IPS DF 19.7 (cell line): Measurements from ENCODE around the gene RPP30.

ENCODE experiments used
- DNase-seq: peaks from one replicate; pipeline ENCODE4 v3.0.0-alpha.2; 2013; ENCODE audit warnings: low read depth, low spot score

RPP30 gene

DNA sequence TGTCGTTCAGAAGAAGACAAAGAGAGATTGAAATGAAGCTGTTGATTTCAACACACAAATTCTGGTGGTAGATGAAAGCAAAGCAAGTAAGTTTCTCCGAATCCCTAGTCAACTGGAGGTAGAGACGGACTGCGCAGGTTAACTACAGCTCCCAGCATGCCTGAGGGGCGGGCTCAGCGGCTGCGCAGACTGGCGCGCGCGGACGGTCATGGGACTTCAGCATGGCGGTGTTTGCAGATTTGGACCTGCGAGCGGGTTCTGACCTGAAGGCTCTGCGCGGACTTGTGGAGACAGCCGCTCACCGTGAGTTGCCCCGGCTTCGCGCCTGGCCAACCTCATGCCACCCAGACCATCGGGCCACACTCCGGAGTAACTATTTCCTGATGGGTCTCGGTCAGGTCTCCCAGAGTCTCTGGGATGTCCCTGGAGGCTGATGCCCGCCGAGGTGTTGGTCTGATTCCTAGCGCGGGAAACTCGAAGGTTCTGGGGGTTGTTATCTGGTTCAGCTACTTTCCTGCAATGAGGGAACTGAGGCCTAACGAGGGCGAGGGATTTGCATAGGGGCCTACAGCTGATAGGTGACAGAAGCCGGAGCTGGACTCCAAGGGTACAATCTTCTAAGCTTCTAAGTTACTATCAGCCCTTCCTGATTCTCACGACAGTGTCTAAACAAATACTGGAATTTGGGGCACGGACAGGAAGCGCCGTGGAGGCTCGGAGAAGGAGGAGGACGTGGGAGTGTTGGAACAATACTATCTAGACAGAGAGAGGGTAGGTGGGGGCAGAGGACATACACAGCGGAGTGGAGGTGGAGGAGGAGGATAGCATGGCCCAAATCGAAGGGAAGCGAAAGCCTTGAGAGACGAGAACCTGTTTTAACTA, at the start of gene RPP30:
Gene RPP30, plus strand, starts transcription at position 209 of the 882 bp plus-strand sequence. Its CDS starts 13 bp downstream, at position 222.
- DNase-seq: peak; percentile 54

DNA sequence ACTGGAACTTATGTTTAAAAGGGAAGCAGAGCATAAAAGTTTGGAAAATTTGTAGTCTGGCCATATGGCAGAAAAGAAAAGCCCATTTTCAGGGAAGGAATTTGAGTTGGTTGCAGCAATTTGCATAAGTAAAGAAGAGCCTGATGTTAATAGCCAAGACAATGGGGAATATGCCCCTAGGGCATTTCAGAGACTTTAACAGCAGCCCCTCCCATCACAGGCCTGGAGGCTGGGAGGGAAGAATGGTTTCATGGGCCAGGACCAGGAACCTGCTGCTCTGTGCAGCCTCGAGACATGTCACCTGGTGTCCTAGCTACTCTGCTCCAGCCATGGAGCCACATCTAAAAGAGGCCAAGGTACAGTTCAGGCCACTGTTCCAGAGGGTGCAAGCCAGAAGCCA, 49.3 kb upstream of the RPP30 start:
- DNase-seq: peak; percentile 28

DNA sequence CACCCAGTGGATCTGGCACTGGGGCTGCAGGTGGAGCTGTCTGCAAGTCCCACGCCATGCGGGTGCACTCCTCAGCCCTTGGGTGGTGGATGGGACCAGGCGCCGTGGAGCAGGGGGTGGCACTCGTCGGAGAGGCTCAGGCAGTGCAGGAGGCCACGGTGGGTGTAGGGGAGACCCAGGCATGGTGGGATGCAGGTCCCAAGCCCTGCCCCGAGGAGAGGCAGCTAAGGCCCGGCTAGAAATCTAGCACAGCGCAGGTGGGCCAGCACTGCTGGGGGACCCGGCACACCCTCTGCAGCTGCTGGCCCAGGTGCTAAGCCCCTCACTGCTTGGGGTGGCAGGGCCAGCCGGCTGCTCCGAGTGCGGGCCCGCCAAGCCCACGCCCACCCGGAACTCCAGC, 39.7 kb upstream of the RPP30 start:
- no peak for DNase-seq

DNA sequence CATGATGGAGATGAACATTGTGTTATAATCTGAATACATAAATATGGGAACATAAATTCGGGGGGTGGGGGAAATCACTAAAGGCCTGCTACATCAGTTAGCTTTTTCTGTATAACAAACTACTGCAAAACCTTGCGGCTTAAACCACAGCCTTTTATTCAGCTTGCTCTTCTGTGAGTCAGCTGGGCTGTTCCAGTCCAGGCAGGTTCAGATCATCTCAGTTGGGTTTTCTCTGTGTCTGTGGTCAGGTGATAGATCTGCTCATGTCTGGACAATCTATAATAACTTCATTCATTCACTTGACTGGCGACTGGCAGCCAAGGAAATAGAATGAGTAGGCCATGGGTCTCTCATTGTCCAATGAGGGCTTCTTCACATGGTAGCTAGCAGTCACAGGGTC, 37.4 kb upstream of the RPP30 start:
- no peak for DNase-seq

DNA sequence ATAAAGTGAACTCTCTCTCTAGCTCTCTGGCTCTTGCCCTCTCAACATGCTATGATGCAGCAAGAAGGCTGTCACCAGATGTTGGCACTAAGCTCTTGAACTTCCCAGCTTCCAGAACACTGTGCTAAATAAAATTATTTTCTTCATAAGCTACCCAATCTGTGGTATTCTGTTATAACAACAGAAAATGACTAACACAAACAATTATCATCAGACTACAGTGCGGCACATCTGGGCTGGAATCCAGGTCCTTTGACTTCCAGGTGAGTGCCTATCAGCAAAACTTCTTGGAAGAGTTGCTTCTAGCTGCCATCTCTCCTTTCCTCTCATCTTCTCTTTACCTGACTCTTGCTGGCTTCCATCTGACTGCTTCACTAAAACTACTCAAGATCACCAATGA, 34.3 kb upstream of the RPP30 start:
- no peak for DNase-seq

DNA sequence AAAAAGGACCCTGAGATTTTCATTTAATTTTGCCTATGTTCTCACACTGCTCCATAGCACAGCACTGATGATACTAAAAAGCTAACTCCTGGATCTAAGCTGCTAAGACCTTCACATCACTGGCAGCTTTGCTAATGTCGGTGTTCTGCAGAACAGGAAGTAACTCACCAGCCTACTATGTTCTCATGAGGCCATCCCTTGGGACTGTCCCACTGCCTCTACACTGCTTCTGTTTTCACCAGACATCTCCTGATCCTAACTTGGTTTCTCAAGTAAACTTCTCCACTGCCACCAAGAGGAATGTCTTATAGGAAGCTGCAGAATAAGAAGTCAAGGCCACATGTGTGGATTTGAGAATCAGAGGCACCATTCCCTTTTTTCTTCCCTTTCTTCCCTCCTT, 29.0 kb upstream of the RPP30 start:
- DNase-seq: no peak

DNA sequence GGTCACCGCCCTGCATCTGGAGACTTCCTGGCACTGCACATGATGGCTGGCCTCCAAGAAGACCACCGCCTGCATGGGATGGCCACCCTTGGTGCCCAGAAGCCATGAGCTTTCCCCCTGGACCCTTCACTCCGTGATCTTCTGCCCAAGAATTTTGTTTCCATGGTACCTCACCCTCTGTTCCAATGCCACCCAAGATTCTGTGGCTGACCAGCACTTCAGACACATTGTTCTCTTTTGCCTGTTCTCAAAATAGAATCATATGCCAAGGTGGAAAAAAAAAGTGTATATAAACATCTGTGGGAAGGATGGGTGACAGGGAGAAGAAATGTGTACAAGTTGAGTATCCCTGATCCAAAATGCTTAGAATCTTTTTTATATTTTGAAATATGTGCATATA, 26.0 kb upstream of the RPP30 start:
- no peak for DNase-seq

DNA sequence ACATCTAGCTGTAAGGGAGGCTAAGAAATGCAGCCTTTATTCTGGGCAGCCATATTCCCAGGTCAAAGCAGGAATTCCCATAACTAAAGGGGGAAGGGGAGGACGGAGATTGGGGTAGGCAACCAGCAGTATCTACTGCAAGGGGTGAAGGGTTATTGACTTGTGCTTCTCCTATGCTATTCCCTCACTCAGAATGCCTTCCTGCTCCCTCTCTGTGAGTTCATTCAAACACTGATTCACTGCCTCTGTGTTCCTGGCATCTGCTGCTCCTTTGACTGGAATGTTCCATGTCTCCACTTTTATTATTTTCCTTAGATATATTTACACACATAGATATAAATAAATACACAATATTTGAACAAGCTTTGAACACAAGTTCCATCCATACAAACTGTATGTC, 25.0 kb upstream of the RPP30 start:
- no peak for DNase-seq

DNA sequence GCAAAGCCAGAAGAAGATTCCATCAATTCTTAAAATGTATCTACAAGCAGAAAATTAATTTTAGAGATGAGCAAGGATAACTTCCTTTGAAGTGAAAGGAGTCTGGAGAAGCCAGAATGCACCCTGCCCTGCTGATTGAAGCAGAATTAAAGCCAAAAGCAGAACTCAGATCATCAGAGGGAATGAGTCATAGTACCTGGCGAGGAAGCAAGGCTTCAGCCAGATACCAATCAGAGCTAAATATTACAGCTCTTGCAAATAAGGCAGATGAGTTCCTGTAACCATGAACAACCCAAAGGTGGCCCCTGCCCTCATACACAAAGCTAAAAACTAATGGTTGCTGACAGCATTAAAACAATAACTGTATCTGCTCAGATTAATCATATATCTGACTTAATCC, 24.3 kb upstream of the RPP30 start:
- no peak for DNase-seq

DNA sequence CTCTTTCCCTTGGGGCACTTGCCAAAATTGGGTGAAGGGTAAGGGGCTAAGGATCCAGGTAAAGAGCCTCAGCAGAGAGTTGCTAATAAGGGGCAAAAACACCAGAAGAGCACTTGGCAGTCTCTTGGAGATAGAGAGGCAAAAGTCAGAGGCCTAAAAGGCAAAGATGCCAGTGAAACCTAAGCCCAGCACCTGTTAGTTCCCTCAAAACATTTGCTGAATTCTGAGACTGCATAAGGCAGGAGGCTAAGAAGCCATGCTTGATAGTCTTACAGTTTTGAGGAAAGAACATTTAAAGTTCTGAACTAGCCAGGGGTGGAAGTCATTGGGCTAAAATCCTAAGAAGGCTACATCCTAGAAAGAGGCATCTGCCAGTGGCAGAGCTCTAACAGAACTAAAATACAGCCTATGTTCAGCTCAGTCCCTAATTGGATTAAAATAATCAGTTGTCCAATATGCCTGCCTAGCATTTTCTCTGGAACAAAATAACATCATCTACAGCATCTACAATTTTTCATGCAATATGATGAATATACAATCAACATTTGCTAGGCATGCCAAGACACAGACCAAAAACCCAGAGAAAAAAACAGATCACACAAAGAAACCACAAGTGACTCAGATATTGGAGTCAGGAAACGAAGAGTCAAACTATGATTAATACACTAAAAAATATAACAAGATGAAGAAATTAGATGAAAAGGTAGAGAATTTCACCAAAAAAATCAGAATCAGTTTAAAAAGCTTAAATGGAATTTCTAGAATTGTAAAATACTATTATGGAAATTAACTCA, 21.6 kb upstream of the RPP30 start:
- no peak for DNase-seq

DNA sequence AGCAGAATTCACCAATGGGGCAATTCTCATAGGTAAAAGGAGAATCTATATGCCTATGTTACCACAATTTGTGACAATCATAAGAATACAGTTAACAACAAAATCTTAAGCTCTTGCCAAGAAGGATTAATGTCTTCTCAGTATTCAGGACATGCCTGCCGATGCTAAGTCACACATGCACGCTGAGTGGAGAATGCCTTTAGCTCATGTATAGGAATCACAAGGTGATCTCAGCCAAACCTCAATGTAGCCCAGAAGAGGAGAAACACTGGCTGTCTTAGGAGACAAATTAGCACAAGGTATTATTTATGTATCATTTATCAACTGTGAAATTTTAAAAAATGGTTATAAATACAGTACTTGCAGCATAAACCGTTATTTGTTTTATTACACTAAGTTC, 16.6 kb upstream of the RPP30 start:
- no peak for DNase-seq

DNA sequence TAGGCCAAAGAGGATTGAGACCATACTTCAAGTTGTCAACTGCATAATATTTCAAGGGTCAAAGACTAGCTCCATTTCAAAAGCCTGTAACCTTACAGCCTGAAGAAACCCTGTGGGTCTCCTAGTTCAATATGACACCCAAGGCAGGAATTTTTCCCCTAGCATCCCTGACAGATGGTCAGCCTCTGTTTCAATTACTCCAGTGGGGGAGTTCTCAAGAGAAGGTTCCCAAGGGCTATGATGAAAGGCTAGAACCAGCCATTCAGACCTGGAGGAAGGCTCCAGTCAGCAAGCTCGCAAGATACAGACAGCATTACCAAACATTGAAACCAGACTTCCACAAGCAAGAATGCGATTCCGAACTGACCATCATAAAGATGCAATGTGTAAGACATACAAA, 15.5 kb upstream of the RPP30 start:
- DNase-seq: no peak

DNA sequence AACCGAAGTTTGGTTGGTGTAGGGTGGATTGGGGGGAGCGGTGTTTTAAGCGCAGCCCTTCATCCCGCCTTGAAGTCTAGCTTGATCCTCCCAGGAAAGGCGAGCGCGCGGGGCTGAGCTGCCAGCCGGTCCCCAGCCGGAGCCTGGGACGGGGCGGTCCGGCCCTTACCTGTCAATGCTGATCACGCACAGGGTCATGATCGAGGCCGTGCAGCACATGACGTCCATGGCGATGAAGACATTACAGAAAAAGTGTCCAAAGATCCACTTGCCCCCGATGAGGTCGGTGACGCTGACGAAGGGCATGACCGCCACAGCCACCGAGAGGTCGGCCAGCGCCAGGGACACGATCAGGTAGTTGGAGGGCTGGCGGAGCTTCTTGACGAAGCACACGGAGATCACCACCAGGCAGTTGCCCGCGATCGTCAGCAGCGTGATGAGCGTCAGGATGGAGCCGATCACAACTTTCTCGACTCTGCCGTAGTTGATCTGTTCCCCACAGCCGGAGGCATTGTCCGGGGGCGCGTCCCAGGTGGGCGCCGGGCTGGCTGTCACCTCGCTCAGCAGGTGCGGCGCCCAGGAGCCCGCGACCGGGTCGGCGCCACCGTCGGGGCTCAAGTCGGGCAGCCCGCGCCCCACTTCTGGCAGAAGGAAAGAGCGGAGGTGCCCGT, 14.7 kb upstream of the RPP30 start:
- DNase-seq: no peak

DNA sequence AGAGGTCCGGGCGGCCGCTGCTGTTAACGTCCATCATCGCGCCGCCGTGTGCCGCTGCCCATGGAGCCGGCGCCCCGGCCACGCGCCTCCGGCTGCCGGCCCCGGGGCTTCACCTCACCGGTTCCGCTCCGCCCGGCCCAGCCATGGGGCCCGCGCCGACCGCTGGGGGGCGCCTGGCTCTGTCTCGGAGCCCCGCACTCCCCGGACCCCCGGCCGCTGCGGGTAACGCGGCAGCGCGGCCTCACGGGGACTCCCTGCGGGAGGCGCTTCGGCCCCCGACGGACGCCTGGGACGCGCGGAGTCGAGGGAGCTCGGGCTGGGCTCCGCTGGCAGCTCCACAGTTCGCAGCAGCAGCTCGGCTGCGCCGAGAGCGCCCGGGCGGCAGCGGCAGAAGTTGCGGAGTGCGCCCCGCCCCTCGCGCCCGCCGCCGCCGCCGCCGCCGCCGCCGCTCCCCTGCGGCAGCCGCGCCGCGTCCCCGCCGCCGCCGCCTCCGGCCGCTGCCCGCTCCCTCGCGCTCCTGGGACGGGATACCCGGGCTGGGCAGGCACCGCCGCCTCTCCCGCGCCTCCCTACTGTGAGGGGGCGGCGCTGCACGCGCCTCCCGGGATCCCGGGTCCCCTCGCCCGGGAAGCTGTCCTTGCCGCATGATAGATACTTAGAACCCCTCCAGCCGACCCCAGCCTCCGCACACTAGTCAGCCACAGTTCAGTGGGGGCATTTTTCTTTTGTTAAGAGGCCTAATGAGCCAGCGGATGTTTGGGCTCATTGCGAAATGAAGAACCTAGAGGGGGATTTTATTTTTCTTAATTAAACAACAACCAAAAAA, 13.9 kb upstream of the RPP30 start, which contains the start of gene HTR7:
Gene HTR7, minus strand, starts transcription at position 405 of the 826 bp plus-strand sequence. Its CDS starts 368 bp downstream, at position 37.
- DNase-seq: no peak

DNA sequence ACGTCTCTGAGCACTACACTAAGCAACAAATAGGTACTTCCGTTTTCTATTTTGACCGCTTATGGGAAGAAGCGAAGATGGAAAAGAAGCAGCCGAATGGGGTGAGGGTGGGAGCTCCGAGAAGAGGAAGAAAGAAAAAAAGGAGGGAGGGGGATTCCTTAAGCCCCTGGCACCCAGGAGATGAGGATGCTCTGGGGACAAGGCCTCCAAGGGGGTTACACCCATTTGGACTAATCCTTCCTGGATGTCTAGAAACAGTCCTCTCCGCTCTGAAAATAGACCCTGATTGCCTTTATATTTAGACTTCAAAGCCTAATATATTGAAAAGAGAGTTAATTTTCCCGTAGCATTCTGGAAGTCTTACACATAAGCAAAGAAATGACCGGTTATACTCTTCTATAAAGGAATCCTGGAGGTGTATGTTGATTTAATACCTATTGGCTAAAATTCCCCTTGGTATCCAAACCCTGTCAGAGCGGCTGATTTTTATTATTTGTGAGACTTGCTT, 13.3 kb upstream of the RPP30 start:
- DNase-seq: no peak

DNA sequence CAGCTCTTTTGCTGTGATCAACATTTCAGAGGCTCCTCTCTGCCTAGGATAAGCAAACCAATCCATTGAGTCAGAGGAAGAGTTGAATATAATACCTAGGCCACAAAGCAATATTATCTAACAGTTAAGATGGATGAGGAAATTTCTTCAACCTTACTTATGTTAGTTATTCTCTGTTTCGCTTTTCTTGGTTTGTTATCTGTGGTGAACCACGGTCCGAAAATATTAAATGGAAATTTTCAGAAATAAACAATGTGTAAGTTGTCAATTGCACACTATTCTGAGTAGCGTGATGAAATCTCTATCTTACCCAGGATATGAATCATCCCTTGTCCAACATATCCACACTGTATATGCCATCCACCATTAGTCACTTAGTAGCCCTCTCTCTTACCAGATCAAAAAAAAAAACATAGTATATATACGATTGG, 12.4 kb upstream of the RPP30 start:
- no peak for DNase-seq

DNA sequence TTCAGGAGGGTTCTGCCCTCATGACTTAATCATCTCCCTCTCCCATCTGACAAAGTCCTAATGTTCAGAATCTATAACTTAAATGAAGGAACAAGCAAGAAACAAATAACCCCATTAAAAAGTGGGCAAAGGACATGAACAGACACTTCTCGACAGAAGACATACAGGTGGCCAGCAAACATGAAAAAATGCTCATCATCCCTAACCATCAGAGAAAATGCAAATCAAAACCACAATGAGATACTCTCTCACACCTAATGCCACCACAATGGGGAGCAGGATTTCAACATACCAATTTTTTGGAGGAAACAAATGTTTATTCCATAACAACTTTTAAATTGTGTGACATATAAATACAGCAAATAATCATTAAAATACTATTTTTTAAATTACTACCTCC, 11.0 kb upstream of the RPP30 start:
- DNase-seq: no peak

DNA sequence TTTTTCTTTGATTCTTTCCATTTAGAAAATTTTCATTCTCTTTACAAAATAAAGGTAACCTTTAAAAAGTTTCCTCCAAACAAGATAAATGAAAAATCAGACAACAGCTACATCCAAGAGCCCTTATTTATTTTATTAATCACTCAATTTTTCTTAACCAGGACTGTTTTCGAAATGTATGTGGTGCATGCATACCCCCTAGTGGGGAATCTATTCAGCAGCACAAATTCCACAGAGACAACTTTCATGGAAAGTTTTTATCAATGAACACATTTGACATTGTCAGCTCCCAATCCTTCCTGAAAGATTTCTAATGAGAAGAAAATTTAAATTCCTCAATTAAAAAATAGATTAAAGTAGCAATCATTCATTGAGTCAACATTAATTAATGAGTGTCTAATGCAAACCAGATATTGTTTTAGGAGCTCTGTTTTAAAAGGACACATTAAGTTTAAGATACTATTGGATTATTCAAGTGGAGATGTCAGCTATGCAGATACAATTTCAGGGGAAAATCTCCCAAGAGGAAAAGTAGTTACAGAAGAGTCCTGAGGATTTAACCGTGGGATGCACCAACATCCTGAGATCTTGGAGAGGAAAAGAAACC, 8.8 kb upstream of the RPP30 start:
- DNase-seq: no peak

DNA sequence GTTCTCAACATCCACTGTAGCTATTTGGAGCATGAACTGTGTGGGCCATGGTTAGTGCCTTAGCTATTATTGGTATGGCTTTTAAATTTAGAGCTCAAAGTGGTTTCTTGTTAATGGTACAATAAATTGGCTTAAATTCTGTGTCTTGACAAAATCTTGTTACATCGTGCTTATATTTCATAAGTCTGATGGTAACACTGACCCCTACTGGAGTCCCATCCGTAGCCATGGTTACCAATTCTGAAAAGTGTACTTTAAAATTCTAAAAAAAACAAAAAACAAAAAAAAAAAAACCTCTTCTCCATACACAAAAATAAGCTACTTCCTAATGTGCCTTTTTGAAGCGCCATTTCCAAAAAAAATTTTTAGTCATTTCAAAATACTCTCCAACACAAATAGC, 6.4 kb upstream of the RPP30 start:
- DNase-seq: no peak

DNA sequence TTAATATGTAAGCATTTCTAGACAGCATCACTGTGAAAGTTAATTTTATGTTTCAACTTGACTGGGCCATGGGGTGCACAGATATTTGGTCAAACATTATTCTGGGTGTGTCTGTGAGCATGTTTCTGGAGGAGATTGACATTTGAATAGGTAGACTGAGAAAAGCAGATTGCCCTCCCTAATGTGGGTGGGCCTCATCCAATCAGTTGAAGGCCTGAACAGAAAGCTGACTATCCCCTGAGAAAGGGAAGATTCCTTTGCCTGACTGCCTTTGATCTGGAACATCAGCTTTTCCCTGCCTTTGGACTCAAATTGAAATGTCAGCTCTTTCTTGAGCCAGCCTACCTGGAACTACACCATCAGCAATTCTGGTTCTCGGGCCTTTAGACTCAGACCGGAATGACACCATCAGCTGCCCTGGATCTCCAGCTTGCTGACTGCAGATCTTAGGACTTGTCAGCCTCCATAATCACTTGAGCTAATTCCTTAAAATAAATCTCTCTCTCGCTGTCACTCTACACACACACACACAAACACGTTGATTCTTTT, 5.7 kb upstream of the RPP30 start:
- DNase-seq: no peak
